Activated naive CD4-positive, alpha-beta T cell treated with anti-CD3 and anti-CD28 coated beads, Interleukin-2, amount 10 ng/mL, durations not matched to agents 7 days and 5 days (primary cell): ENCODE results near the gene ABAT.
"Not testable (repeated sequence)": the region's sequence is repeated elsewhere in the genome, so short reads cannot be mapped to it uniquely, and the experiment has no call there.

Experiments used
- CTCF ChIA-PET: fragments of 350-600 bp; sonication (Branson Sonifier 250); formaldehyde crosslinking; loops from one replicate; lab custom pipeline; 2021; ENCODE audit warnings: antibody characterized with exemption; lab: Charles Lee
- DNase-seq: peaks from one replicate; pipeline ENCODE4 v3.0.0-alpha.2; 2020
- H3K27ac Mint-ChIP-seq: one replicate; pipeline ENCODE4 v1.8.0; 2021; ENCODE audit warnings: mild to moderate bottlenecking, moderate library complexity, mixed read lengths
- H3K27me3 Mint-ChIP-seq: one replicate; pipeline ENCODE4 v1.8.0; 2021; ENCODE audit warnings: mild to moderate bottlenecking, mixed read lengths
- H3K36me3 Mint-ChIP-seq: one replicate; pipeline ENCODE4 v1.8.0; 2021; ENCODE audit warnings: mixed read lengths
- H3K4me1 Mint-ChIP-seq: one replicate; pipeline ENCODE4 v1.8.0; 2021; ENCODE audit warnings: mixed read lengths
- H3K4me3 Mint-ChIP-seq: one replicate; pipeline ENCODE4 v1.8.0; 2021; ENCODE audit warnings: mild to moderate bottlenecking, moderate library complexity, mixed read lengths
- H3K9me3 Mint-ChIP-seq: one replicate; pipeline ENCODE4 v1.8.0; 2021; ENCODE audit warnings: mixed read lengths

Gene ABAT

DNA sequence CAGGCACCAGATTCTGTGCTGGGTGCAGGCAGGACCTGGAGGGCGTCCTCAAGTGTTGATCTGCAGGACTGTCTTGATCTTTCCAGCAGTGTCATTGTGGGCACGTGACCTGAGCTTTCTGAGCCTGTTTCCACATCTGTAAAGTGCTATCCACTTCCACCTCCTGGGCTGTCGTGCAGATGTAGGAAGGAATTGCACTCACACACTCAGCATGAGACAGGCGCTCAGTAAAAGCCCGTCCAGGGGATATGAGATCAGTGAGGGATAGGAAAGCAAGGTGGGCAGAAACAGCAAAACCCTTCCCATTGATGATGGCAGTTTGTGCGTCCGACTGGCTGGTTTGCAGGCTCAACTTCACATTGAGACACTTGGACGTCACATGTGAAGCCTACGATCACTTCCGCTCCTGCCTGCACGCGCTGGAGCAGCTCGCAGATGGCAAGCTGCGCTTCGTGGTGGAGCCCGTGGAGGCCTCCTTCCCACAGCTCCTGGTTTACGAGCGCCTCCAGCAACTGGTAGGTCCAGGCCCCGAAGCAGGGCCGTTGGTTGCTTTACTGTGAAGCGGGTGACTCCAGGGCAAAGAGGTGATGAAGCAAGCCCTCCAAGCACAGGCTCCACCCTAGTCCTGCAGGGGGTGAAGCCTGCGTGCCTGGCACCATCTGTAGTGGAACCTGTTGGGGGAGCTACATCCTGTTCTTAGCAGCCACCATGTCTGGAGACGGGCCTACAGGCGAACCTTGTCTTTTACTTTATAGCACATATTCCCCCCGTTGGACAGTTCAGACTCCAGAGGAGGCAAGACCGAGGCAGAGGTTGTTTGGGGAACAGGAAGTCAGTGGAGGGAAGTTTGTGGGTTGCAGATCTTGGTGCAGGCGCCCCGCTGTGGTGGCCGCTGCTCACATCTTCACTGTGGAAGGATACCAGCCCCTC lies 29.9 kb upstream of the ABAT start:
- H3K4me1 Mint-ChIP-seq: peaks cover 17% of the 10 kb centered on the region
- CTCF ChIA-PET: interaction anchor here (1.2 to 4.0 kb wide), 6 partner anchors 10 to 76 kb away, joined by 3 to 21 read pairs (median 6); no protein-coding TSS in a partner anchor
- peak overlapping the region; percentile 81 for H3K27ac Mint-ChIP-seq
- peaks cover 64% of the 10 kb centered on the region for H3K36me3 Mint-ChIP-seq
- peak; percentile 43 for DNase-seq
- no peaks in the 10 kb centered on the region for H3K27me3 Mint-ChIP-seq
- H3K9me3 Mint-ChIP-seq: no peaks in the 10 kb centered on the region
- H3K4me3 Mint-ChIP-seq: no peak overlapping the region

DNA sequence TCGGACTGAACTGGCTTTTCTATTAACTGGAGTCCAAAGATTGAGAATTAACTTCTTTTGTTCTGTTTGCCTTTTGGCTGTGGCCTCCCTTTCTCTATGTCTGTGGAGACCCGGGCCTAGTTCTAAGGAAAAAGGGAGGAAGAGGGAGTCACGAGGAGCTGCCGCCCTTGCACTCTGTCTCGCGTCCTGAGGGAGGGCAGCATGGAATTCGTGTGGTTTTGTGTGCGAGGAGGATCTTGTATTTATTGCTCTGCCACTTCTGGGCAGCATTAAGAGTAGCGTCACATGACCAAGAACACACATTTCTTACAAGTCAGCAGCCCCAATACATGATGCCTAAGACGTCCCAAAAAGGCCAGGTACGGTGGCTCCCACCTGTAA lies 29.3 kb upstream of the ABAT start:
- no peak for DNase-seq
- peak overlapping the region; percentile 81 for H3K27ac Mint-ChIP-seq
- no peaks in the 10 kb centered on the region for H3K9me3 Mint-ChIP-seq
- CTCF ChIA-PET: interaction anchor here (1.2 to 4.0 kb wide), 6 partner anchors 10 to 76 kb away, joined by 3 to 21 read pairs (median 6); no protein-coding TSS in a partner anchor
- H3K27me3 Mint-ChIP-seq: no peaks in the 10 kb centered on the region
- H3K36me3 Mint-ChIP-seq: peaks cover 58% of the 10 kb centered on the region
- H3K4me3 Mint-ChIP-seq: no peak overlapping the region
- H3K4me1 Mint-ChIP-seq: peaks cover 17% of the 10 kb centered on the region

DNA sequence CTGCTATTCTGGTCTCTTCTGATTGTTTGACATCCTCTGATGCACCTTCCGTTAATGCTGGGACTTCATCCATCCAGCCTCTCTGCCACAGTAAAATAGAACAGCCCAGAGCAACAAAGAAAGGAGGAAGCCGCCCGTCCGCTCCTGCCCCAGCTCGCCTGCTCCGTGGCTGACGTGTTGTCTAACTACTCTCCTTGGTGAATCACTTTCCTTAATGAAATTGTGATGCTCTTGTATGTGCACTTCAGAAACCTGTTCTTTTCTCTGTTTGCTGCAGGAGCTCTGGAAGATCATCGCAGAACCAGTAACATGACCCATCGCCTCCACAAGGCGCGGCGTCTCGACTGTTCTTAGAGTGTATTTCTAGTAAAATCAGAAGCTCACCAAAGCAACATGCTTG lies 28.6 kb upstream of the ABAT start:
- peaks cover 58% of the 10 kb centered on the region for H3K36me3 Mint-ChIP-seq
- H3K4me3 Mint-ChIP-seq: no peak overlapping the region
- no peaks in the 10 kb centered on the region for H3K9me3 Mint-ChIP-seq
- H3K27ac Mint-ChIP-seq: peak overlapping the region; percentile 2
- peaks cover 17% of the 10 kb centered on the region for H3K4me1 Mint-ChIP-seq
- H3K27me3 Mint-ChIP-seq: no peaks in the 10 kb centered on the region
- CTCF ChIA-PET: interaction anchor here (0.8 to 4.0 kb wide), 6 partner anchors 9 to 234 kb away, joined by 3 to 21 read pairs (median 6); no protein-coding TSS in a partner anchor
- DNase-seq: no peak

DNA sequence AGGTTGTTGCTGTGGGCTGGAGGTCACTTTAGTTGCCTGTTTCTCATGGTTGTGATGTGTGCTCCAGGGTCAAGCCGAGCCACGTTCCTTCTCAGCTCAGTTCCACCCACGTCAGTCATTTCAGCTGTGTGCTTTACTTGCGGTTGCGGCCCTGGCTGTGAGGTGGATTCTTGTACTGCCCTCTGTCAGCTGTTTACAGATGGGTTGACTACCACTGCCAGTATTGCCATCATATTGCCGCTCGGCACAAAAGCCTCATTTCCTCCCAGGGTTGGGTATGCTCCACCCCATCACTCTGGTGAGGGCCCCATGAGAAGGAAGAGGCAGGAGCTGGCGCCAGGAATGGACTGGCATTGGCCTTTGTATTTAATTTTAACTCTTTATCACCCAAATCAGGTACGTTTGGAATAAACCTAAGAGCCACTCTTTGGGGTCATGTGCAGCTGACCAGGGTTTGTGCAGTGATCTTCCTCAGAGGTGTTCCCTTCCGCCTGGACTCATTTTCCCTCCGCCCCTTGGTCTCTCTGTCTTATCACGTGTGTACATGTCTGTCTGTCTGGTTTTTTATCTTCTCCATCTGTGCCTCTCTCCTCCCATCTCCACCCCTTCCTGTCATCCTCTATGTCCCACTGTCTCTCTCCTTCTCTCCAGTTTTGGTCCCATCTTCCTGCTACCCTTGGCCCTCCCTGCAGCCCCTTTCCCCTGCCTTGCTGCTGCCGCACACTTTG lies 27.9 kb upstream of the ABAT start:
- peak overlapping the region; percentile 4 for H3K27ac Mint-ChIP-seq

DNA sequence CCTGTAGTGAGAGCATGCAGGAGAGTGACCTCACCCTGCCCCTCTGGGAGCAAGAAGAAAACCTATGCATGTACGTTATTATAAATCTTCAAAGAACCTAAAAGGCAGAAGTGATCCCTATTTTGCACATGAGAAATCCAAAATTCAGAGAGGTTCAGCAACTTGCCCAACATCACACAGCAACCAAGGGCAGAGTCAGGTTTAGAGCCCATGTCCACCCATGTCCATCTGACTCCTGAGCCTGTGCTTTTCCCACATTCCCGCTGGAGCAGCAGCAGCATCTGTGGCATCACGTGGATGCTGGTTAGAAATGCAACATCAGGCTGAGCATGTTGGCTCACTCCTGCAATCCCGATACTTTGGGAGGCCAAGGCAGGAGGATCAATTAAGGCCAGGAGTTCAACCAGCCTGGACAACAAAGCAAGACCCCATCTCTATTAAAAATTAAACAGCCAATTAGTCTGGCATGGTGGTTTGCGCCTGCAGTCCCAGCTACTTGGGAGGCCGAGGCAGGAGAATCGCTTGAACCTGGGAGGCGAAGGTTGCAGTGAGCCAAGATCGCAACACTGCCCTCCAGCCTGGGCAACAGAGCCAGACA lies 26.6 kb upstream of the ABAT start:
- peaks cover 42% of the 10 kb centered on the region for H3K36me3 Mint-ChIP-seq
- no peaks in the 10 kb centered on the region for H3K9me3 Mint-ChIP-seq
- H3K27me3 Mint-ChIP-seq: no peaks in the 10 kb centered on the region
- no peak overlapping the region for H3K4me3 Mint-ChIP-seq
- no peak for DNase-seq
- CTCF ChIA-PET: no interaction called here
- H3K27ac Mint-ChIP-seq: no peak overlapping the region
- H3K4me1 Mint-ChIP-seq: peaks cover 17% of the 10 kb centered on the region

More for the DNA sequence above, 27.9 kb upstream of the ABAT start:
- CTCF ChIA-PET: interaction anchor here (0.8 to 4.0 kb wide), 5 partner anchors 8 to 234 kb away, joined by 3 to 21 read pairs (median 6); no protein-coding TSS in a partner anchor
- Mint-ChIP-seq H3K36me3 (peaks cover 55% of the 10 kb centered on the region), H3K9me3 (no peaks in the 10 kb centered on the region), H3K4me1 (peaks cover 17% of the 10 kb centered on the region), H3K4me3 (no peak overlapping the region), H3K27me3 (no peaks in the 10 kb centered on the region)
- no peak for DNase-seq

DNA sequence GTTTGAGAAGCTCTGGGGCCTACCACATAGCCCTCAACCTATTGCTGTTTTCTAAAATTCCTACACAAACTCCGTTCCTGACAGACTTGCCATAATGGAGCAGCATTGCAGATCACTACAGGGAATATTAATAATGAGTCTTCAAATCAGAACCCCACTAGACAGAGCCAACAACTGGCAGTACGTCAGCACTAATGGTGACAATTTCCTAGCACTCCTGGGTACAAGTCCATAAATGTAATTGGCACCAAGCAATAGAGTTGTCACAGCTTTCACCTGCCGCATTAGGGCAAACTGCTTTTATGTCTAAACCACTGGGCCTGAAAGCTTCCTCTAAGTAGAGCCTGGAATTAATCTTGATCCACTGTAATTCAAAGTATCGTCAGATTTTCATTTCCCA lies 25.5 kb upstream of the ABAT start:
- no peak overlapping the region for H3K27ac Mint-ChIP-seq
- DNase-seq: no peak
- no peaks in the 10 kb centered on the region for H3K9me3 Mint-ChIP-seq
- no peak overlapping the region for H3K4me3 Mint-ChIP-seq
- peaks cover 32% of the 10 kb centered on the region for H3K36me3 Mint-ChIP-seq
- no peaks in the 10 kb centered on the region for H3K27me3 Mint-ChIP-seq
- H3K4me1 Mint-ChIP-seq: peaks cover 17% of the 10 kb centered on the region
- CTCF ChIA-PET: no interaction called here

- H3K4me3 Mint-ChIP-seq: no peak overlapping the region
- H3K27me3 Mint-ChIP-seq: no peaks in the 10 kb centered on the region
- H3K4me1 Mint-ChIP-seq: peaks cover 6% of the 10 kb centered on the region
- no peaks in the 10 kb centered on the region for H3K9me3 Mint-ChIP-seq
- no peak overlapping the region for H3K27ac Mint-ChIP-seq
- peaks cover 21% of the 10 kb centered on the region for H3K36me3 Mint-ChIP-seq
- DNase-seq: no peak
- CTCF ChIA-PET: interaction anchor here (1.2 kb wide), 1 partner anchor 17 kb away, joined by 3 read pairs; no protein-coding TSS in a partner anchor
Measured at GRCh38 chr16:8649829-8650554, 24.4 kb upstream of the ABAT start.

DNA sequence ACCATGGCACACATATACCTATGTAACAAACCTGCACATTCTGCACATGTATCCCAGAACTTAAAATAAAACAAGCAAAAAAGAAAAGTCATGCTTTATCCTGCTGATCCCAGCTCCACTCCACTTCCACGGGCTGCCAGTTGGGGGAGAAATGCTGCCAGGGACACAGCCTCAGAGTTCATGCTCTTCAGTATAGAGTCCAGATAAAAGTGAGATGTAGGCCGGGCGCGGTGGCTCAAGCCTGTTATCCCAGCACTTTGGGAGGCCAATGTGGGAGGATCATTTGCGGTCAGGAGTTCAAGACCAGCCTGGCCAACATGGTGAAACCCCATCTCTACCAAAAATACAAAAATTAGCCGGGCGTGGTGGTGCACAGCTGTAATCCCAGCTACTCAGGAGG lies 22.5 kb upstream of the ABAT start:
- not testable (repeated sequence) for H3K27ac Mint-ChIP-seq, DNase-seq, H3K4me1 Mint-ChIP-seq, H3K27me3 Mint-ChIP-seq, H3K9me3 Mint-ChIP-seq, H3K4me3 Mint-ChIP-seq, H3K36me3 Mint-ChIP-seq
- CTCF ChIA-PET: interaction anchor here (0.6 to 1.1 kb wide), 4 partner anchors 79 to 230 kb away, joined by 3 to 4 read pairs (median 4); partner anchors contain the start of gene LITAFD

GRCh38 chr16:8655184-8655717 lies 19.2 kb upstream of the ABAT start:
- H3K4me3 Mint-ChIP-seq: no peak overlapping the region
- H3K36me3 Mint-ChIP-seq: no peaks in the 10 kb centered on the region
- no peak overlapping the region for H3K27ac Mint-ChIP-seq
- peak; percentile 62 for DNase-seq
- no peaks in the 10 kb centered on the region for H3K27me3 Mint-ChIP-seq
- no peaks in the 10 kb centered on the region for H3K9me3 Mint-ChIP-seq
- no peaks in the 10 kb centered on the region for H3K4me1 Mint-ChIP-seq
- CTCF ChIA-PET: interaction anchor here (1.1 to 2.4 kb wide), 9 partner anchors 10 to 136 kb away, joined by 3 to 20 read pairs (median 4); no protein-coding TSS in a partner anchor

- H3K27ac Mint-ChIP-seq: no peak overlapping the region
- CTCF ChIA-PET: interaction anchor here (0.7 to 1.2 kb wide), 5 partner anchors 11 to 225 kb away, joined by 3 to 4 read pairs (median 3); no protein-coding TSS in a partner anchor
- no peaks in the 10 kb centered on the region for H3K9me3 Mint-ChIP-seq
- H3K36me3 Mint-ChIP-seq: no peaks in the 10 kb centered on the region
- no peak overlapping the region for H3K4me3 Mint-ChIP-seq
- no peaks in the 10 kb centered on the region for H3K4me1 Mint-ChIP-seq
- no peaks in the 10 kb centered on the region for H3K27me3 Mint-ChIP-seq
- DNase-seq: no peak
Measured at GRCh38 chr16:8656376-8656775, 18.0 kb upstream of the ABAT start.

DNA sequence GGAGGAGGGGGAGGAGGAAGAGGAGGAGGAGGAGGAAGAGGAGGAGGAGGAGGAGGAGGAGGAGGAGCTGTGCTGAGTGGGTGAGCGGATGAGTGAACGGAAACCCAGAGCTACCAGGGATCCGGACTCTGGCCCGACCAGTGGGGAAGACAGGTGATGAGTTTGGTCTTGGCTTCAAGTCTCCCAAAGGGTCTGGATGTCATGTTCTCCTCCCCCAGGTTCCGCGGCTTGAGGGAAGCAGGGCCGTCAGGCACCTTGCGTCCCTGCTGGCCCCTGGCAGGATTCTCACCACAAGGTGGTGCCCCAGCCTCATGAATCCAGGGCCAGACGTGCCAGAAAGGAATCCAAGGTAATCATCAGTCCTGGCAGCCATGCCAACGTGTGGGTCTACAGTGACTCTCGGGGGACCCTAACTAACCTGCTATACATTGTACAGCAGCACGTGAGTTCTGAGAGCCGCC lies 13.5 kb upstream of the ABAT start:
- CTCF ChIA-PET: interaction anchor here (1.0 to 5.6 kb wide), 2 partner anchors 93 to 221 kb away, joined by 3 to 55 read pairs; partner anchors contain the start of gene LITAFD
- no peaks in the 10 kb centered on the region for H3K4me1 Mint-ChIP-seq
- no peak overlapping the region for H3K4me3 Mint-ChIP-seq
- H3K36me3 Mint-ChIP-seq: no peaks in the 10 kb centered on the region
- DNase-seq: peak; percentile 72
- H3K9me3 Mint-ChIP-seq: no peaks in the 10 kb centered on the region
- H3K27me3 Mint-ChIP-seq: no peaks in the 10 kb centered on the region
- H3K27ac Mint-ChIP-seq: no peak overlapping the region

DNA sequence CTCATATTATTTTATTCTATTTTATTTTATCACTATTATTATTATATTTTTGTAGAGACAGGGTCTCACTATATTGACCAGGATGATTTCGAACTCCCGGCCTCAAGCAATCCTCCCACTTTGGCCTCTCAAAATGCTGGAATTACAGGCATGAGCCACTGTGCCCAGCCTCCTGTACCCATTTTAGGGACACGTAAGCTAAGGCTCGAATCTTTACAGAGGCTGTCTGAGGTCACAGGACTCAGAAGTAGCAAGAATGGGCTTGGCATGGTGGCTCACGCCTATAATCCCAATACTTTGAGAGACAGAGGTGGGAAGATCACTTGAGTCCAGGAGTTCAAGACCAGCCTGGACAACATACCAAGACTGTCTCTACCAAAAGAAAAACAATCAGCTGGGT lies 12.7 kb upstream of the ABAT start:
- Mint-ChIP-seq H3K36me3 (no peaks in the 10 kb centered on the region), H3K4me1 (no peaks in the 10 kb centered on the region), H3K27ac (no peak overlapping the region), H3K27me3 (no peaks in the 10 kb centered on the region), H3K9me3 (no peaks in the 10 kb centered on the region), H3K4me3 (no peak overlapping the region)
- DNase-seq: no peak
- CTCF ChIA-PET: interaction anchor here (1.2 to 5.6 kb wide), 2 partner anchors 42 to 220 kb away, joined by 3 to 55 read pairs; partner anchors contain the start of gene LITAFD
